Measurements from ENCODE around the gene ATRN.

ATRN gene

GRCh38 chr20:3658019-3658715 is 187.3 kb downstream of the ATRN start:
- no peak for DNase-seq (ENCODE audit: low read depth in 2 of 2)

- DNase-seq (ENCODE audit: low read depth in 2 of 2): no peak
Observed at GRCh38 chr20:3658716-3659491, 188.1 kb downstream of the ATRN start.

GRCh38 chr20:3659492-3660261 is 188.9 kb downstream of the ATRN start:
- DNase-seq (ENCODE audit: low read depth in 2 of 2): no peak

- DNase-seq (ENCODE audit: low read depth in 2 of 2): no peak
Observed at GRCh38 chr20:3660262-3661059, 189.6 kb downstream of the ATRN start.

GRCh38 chr20:3661060-3661813 is 190.4 kb downstream of the ATRN start:
- DNase-seq (ENCODE audit: low read depth in 2 of 2): no peak

GRCh38 chr20:3661814-3662665 is 191.2 kb downstream of the ATRN start:
- DNase-seq (ENCODE audit: low read depth in 2 of 2): no peak

GRCh38 chr20:3663031-3663701 is 192.3 kb downstream of the ATRN start, which contains the start of gene GFRA4:
Gene GFRA4 (minus strand): TSS chr20:3663399. CDS start chr20:3663399, 0 bp downstream.
- no peak for DNase-seq (ENCODE audit: low read depth in 2 of 2)

- DNase-seq (ENCODE audit: low read depth in 2 of 2): no peak
Observed at GRCh38 chr20:3663858-3664257, 193.0 kb downstream of the ATRN start.

GRCh38 chr20:3667434-3668037 is 196.7 kb downstream of the ATRN start:
- no peak for DNase-seq (ENCODE audit: low read depth in 2 of 2)

- DNase-seq (ENCODE audit: low read depth in 2 of 2): no peak
Observed at GRCh38 chr20:3669710-3670367, 199.0 kb downstream of the ATRN start.

GRCh38 chr20:3670511-3670910 is 199.7 kb downstream of the ATRN start:
- DNase-seq (ENCODE audit: low read depth in 2 of 2): no peak

GRCh38 chr20:3670945-3671344 is 200.1 kb downstream of the ATRN start:
- no peak for DNase-seq (ENCODE audit: low read depth in 2 of 2)

GRCh38 chr20:3671986-3672546 is 201.2 kb downstream of the ATRN start:
- DNase-seq (ENCODE audit: low read depth in 2 of 2): no peak

- DNase-seq (ENCODE audit: low read depth in 2 of 2): no peak
Observed at GRCh38 chr20:3672547-3673171, 201.8 kb downstream of the ATRN start.

- DNase-seq (ENCODE audit: low read depth in 2 of 2): no peak
Observed at GRCh38 chr20:3673221-3674070, 202.6 kb downstream of the ATRN start.

GRCh38 chr20:3674447-3674846 is 203.6 kb downstream of the ATRN start:
- DNase-seq (ENCODE audit: low read depth in 2 of 2): no peak
